ENCODE measurements around the gene ACTA2.
A peak's percentile ranks its signal among the peaks of the same experiment; 100 is the strongest.
"Not testable (repeated sequence)": the region's sequence is repeated elsewhere in the genome, so short reads cannot be mapped to it uniquely, and the experiment has no call there.

The ACTA2 gene

DNA sequence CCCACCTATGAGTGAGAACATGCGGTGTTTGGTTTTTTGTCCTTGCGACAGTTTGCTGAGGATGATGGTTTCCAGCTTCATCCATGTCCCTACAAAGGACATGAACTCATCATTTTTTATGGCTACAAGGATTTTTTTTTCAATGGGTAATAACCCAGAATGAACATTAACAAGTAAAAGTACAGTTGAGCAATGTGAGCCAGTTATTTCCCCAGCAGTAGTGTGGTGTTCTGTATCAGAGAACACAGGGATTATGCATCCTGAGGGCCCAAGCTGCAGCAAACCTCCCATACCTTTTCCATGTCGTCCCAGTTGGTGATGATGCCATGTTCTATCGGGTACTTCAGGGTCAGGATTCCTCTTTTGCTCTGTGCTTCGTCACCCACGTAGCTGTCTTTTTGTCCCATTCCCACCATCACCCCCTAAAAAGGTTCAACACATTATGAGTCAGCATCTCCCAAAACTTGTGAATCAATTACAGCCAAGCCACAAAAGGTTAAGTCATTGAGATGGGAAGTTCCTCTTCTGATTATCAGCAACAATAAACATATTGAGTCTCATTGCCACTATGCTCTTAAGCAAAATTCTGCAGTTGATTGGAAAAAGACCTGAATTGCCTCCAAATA, 5.5 kb downstream of the ACTA2 start:
- DNase-seq, result no peak

DNA sequence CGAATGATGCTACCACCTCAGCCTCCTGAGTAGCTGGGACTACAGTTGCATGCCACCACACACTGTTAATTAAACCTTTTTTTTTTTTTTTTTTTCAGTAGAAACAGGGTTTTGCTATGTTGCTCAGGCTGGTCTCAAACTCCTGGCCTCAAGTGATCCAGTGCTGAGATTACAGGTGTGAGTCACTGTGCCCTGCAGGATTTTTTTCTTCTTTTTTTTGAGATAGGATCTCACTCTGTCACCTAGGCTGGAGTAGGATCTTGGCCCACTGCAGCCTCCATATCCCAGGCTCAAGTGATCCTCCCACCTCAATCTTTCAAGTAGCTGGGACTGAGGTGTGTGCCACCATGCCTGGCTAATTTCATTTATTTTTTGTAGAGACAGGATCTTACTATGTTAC, 6.4 kb downstream of the ACTA2 start:
- no peak for DNase-seq

DNA sequence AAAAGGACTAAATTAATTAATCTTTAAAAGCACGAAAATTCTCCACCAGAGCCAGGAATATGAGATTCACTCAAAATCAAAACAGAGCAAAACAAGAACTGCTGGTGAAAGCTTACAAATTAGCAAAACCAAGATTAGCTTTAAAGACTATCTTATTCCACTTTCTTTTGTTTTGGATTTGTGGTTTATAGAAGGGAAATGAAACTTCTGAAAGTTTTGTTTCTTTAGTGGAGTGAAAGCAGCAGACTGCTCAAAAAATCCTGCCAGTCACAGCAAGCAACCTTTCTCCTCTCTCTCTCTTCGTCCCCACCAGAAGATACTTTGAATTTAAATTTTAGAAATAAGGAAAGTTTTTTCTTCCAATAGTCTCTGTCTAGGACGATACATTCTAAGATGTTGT, 7.8 kb downstream of the ACTA2 start:
- DNase-seq, result no peak

GRCh38 chr10:88943778-88944177, 8.8 kb downstream of the ACTA2 start:
- DNase-seq, result no peak

- DNase-seq, result no peak
These were observed 11.5 kb downstream of the ACTA2 start for GRCh38 chr10:88941026-88941425.

GRCh38 chr10:88938938-88939337, 13.6 kb downstream of the ACTA2 start:
- no peak for DNase-seq

DNA sequence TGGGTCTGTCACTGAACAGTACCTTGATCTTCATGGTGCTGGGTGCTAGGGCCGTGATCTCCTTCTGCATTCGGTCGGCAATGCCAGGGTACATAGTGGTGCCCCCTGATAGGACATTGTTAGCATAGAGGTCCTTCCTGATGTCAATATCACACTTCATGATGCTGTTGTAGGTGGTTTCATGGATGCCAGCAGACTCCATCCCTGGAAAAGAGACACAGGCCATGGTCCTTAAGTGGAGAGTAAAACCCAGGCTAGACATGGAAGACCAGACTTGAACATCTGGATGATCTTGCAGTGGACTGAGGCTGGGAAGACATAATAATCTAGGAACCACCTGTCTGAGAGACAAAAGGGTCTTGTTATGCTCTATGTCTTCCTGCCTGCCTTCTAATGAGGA, 14.5 kb downstream of the ACTA2 start:
- no peak for DNase-seq

- no peak for DNase-seq
These were observed 15.9 kb downstream of the ACTA2 start for GRCh38 chr10:88936656-88937055.

DNA sequence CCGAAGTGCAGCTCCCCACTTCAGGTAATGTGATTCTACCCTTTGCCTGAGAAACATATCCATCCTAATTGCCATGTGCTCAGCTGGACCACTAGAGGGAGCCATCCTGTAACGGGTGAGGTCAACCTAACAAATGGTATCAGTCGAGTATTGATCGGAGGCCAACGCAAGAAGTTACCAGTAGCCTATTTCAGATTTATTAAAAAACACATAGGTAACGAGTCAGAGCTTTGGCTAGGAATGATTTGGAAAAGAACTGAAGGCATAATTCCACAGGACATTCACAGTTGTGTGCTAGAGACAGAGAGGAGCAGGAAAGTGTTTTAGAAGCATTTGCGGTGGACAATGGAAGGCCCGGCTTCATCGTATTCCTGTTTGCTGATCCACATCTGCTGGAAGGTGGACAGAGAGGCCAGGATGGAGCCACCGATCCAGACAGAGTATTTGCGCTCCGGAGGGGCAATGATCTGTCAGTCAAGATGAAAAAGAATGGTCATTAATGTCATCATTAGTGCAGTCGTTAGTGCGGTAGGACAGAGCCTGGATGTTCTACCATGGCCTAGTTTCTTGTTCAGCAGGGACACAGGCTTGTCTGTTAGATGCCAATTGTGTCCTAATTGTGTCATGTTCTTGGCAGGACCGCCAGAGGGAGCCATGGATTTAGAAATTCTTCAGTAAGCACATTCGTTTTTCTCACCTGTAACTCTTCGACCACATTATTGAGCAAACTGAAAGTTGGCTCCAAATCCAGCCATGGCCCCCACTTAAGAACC, 17.5 kb downstream of the ACTA2 start:
- peak; percentile 82 for DNase-seq

GRCh38 chr10:88933564-88933963, 19.0 kb downstream of the ACTA2 start:
- no peak for DNase-seq

DNA sequence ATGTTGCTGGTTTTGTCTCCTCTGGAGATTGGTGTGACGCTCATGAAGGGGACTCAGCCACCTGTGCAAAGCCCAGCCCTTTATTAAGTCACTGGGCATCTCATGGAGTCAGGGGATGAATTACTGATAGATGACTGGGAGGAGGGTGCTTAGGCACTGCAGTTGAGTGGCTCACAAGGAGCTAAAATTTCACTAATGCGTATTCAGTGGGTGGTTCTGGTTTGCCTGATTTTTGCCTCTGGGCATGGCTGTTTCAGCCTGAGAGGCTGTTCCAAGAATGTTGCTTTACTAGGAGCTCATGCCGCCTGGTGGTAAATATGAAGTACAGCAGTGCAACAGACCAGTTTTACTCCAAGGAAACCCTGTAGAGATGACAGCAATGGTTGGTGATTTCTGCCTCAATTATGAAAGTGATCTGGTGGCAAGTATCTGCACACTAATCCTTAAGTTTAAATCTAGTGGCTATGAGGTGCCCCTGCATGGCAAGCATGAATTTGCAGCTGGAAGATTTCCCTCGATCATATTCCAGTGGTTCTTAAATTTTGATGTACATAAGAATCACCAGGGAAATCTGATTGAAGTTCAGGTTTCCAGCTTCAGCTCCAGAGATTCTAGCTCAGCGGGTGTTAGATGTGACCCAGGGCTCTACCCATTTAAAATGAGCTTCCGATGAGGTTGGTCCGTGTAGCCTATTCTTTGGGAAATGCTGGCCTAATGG, 19.9 kb downstream of the ACTA2 start:
- peak; percentile 82 for DNase-seq

DNA sequence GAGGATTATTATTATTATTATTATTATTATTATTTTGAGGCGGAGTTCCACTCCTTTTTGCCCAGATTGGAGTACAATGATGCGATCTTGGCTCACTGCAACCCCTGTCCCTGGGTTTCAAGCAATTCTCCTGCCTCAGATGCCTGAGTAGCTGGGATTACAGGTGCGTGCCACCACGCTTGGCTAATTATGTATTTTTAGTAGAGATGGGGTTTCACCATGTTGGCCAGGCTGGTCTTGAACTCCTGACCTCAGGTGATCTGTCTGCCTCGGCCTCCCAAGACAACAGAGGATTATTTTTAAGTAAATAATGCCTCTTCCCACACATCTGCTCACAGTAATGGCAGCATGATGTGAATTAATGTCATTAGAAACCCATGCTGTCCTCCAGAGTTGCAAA, 20.5 kb downstream of the ACTA2 start:
- not testable (repeated sequence) for DNase-seq

- DNase-seq, result no peak
These were observed 21.0 kb downstream of the ACTA2 start for GRCh38 chr10:88931548-88931947.

GRCh38 chr10:88928254-88928653, 24.3 kb downstream of the ACTA2 start:
- DNase-seq, result no peak

- DNase-seq, result no peak
These were observed 25.2 kb downstream of the ACTA2 start for GRCh38 chr10:88927416-88927690.

DNA sequence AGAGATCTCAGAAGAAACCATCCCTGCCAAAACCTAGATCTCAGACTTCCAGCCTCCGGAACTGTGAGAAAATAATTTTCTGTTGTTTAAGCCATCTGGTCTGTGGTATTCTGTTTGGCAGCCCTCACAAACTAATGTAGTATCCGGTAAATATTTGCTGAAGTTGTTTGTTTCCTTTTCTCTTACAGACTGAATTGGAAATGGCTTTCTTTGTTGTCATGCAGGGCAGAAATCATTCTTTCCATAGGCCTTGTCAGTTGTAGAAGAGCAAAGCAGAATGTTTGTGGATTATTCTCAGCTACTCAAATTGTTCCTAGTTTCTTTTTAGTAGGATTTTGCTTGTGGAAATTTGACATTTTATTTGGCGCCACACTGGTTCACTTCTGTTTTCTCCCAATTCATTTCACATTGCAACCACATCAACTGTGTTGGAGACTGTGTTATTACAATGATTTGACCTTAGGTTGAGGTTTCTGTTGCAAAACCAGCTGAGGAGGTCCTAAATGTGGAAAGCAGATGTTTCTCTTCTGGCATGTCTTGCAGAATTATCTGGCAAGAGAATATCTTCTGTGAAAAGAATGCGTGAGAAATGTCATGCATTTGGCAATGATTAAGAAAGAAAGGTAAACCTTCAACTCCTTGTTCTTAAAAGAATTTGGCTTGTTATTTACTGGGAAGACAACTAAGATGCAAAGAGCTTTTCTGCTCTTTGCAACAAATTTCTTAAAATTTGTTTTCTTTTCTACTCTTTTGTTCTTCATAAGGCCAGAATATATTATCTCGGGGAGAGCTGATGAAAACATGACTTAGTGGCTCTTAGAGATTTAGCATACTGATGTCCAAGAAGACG, 25.8 kb downstream of the ACTA2 start:
- DNase-seq, result no peak

- DNase-seq, result no peak
These were observed 29.1 kb downstream of the ACTA2 start for GRCh38 chr10:88923520-88923919.

- no peak for DNase-seq
These were observed 30.5 kb downstream of the ACTA2 start for GRCh38 chr10:88922041-88922440.

GRCh38 chr10:88920986-88921593, 31.5 kb downstream of the ACTA2 start:
- DNase-seq, result no peak

DNA sequence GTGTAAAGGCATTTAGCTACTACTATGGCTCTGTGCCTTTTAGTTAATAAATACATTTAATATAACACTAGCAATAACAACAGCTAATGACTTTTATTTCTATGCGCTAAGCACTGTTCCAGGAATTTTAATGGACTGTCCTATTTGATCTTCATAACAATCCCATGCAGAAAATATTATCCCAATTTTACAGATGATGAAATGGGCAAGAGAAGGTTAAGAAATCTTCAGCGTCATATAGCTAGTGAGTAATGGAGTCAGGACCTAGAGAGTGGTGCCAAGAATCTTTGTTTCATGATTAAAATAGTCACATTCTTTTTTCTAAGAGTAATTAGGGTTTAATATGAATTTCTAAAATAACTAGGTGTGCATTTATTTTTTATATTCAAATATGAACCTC, 32.4 kb downstream of the ACTA2 start:
- DNase-seq, result no peak

DNA sequence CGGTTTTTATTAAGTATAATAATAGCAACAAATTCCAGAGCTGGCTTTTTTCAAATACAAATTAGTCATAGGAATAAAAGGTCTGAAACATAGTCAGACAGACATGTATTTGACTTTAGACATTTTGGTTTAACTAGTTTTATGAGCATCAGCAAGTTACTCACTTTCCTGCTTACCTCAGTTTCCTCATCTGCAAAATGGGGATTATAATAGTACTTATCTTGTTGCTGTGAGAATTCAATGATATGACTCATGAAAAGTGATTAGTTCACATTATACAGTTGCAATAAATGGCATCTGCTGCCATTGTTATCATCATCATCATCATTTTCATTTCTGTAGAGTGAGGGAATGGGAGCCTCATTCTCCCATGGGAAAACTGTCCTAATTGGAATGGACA, 33.5 kb downstream of the ACTA2 start:
- DNase-seq, result no peak

DNA sequence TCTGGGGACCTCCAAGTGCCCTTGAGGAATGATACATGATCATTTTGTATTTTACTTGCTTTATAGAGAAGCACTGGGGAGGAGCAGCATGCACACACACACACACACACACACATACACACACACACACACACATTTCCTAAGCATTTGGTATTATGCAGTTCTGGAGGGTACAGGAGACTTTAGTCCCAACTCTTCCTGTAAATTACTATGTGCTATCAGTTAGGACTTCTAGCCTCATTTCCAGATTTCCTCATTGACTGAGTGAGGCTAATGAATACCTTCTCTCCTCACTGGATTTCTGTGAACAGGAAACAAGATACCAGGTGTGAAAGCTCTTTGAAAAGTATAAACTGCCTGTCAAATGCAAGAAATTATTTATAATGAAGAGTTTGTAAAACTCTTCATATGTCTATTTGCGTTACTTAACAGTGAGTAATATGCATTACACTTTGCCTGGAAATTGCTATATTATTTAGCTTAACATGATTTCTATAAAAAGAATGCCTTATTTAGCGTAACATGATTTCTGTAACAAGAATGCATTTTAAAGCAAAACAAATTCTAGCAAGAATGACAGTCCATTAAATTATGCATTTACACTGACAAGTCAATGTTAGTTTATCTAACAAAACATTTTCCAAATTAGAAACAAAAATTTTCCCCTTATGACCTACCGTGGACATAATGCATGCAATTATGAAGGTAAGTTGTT, 34.2 kb downstream of the ACTA2 start:
- DNase-seq, result no peak

Measured in NCI-H510A treated with DMSO at 0.1 percent for 48 hours (cell line).